Keratinocyte (primary cell): ENCODE results near the gene RHBDD1. TPM values are rescaled to one million over a fixed set of nuclear protein-coding genes. Genes with fewer than 3 reads are reported as not detected.

Experiments
- DNase-seq: peaks from one replicate; pipeline ENCODE4 v3.0.0-alpha.2; 2011; ENCODE audit warnings: low read depth, missing footprints, low spot score
- FAIRE-seq: peaks from 2 replicates; lab custom pipeline; 2011; peaks lifted over from hg19 to GRCh38; lab: Jason Lieb, UNC
- H2AFZ ChIP-seq: 2 replicates; pipeline ENCODE4 v1.6.0; 2012; ENCODE audit warnings: low read length, control low read depth, inconsistent platforms; ENCODE audit not compliant: control insufficient read depth
- H3K27ac ChIP-seq: 2 replicates; pipeline ENCODE4 v1.5.1; 2011; ENCODE audit warnings: low read length; ENCODE audit not compliant: control insufficient read depth, insufficient read depth
- H3K27me3 ChIP-seq: 3 replicates; pipeline ENCODE4 v1.6.0; 2011; ENCODE audit warnings: low read length; ENCODE audit not compliant: control insufficient read depth, insufficient read depth; ENCODE audit errors: extremely low read depth
- H3K36me3 ChIP-seq, 2 experiments: 2 replicates in 1 of 2; 3 replicates in 1 of 2; pipeline ENCODE4 v1.5.1; 2011; ENCODE audit warnings: low read length in 2 of 2, mild to moderate bottlenecking in 1 of 2; ENCODE audit not compliant: control insufficient read depth in 2 of 2, insufficient read depth in 2 of 2; ENCODE audit errors: extremely low read depth in 1 of 2
- H3K4me1 ChIP-seq: 3 replicates; pipeline ENCODE4 v1.5.1; 2011; ENCODE audit warnings: low read length; ENCODE audit not compliant: control insufficient read depth, insufficient read depth; ENCODE audit errors: extremely low read depth
- H3K4me2 ChIP-seq: 3 replicates; pipeline ENCODE4 v1.6.0; 2011; ENCODE audit warnings: low read depth, low read length; ENCODE audit not compliant: control insufficient read depth, insufficient read depth; ENCODE audit errors: extremely low read depth
- H3K4me3 ChIP-seq, 3 experiments: fragments of 200-600 bp in 1 of 3; sonication (generic) in 1 of 3; 2 replicates in 2 of 3; 3 replicates in 1 of 3; pipeline ENCODE4 v1.5.1; 2011 to 2016; ENCODE audit warnings: low read length in 3 of 3, mild to moderate bottlenecking in 3 of 3, control low read depth in 2 of 3, inconsistent platforms in 1 of 3, low read depth in 1 of 3, mixed read lengths in 1 of 3, mixed run types in 1 of 3, moderate library complexity in 1 of 3; ENCODE audit not compliant: control insufficient read depth in 2 of 3, insufficient read depth in 2 of 3; ENCODE audit errors: extremely low read depth in 1 of 3
- H3K79me2 ChIP-seq: 2 replicates; pipeline ENCODE4 v1.6.0; 2012; ENCODE audit warnings: low read length; ENCODE audit not compliant: control insufficient read depth, insufficient read depth
- H3K9ac ChIP-seq: 3 replicates; pipeline ENCODE4 v1.6.0; 2011; ENCODE audit warnings: low read length; ENCODE audit not compliant: control insufficient read depth, insufficient read depth; ENCODE audit errors: extremely low read depth
- H3K9me1 ChIP-seq: 3 replicates; pipeline ENCODE4 v1.6.0; 2011; ENCODE audit warnings: low read length; ENCODE audit not compliant: control insufficient read depth, insufficient read depth; ENCODE audit errors: extremely low read depth
- H3K9me3 ChIP-seq: 2 replicates; pipeline ENCODE4 v1.5.1; 2012; ENCODE audit warnings: low read depth, low read length; ENCODE audit not compliant: control insufficient read depth
- H4K20me1 ChIP-seq: 3 replicates; pipeline ENCODE4 v1.6.0; 2011; ENCODE audit warnings: low read length; ENCODE audit not compliant: control insufficient read depth, insufficient read depth; ENCODE audit errors: extremely low read depth
- CTCF ChIP-seq, 3 experiments: IDR thresholded peaks in 1 of 3; conservative IDR thresholded peaks in 1 of 3; optimal IDR thresholded peaks in 1 of 3; 2 replicates in 2 of 3; 3 replicates in 1 of 3; pipeline versions ENCODE3 to v1.5.1; 2011; ENCODE audit warnings: low read length in 3 of 3, mild to moderate bottlenecking in 3 of 3, moderate library complexity in 2 of 3, control low read depth in 1 of 3, inconsistent platforms in 1 of 3; ENCODE audit not compliant: insufficient read depth in 2 of 3; ENCODE audit errors: extremely low read depth in 1 of 3
- EZH2 ChIP-seq: IDR thresholded peaks from one replicate; pipeline ENCODE4 v1.6.1; 2012; ENCODE audit warnings: inconsistent platforms, mild to moderate bottlenecking, low read length, moderate library complexity
- dilution Hi-C: fragments of 300-500 bp; cut with MboI; formaldehyde crosslinking; loops from one replicate; pipeline ENCODE4 v1.7.0; 2020; ENCODE audit warnings: low sequenced_read_pairs; ENCODE audit not compliant: extremely low pct_ligation_motif_present
- polyA plus RNA-seq, 5 experiments: library from polyadenylated mRNA; depleted of rRNA in 3 of 5; stranded (reverse) in 3 of 5; stranded (forward) in 1 of 5; unstranded in 1 of 5; fragments of >200 nt; gene quantifications; 1 replicate in 1 of 5; 2 replicates in 3 of 5; 3 replicates in 1 of 5; pipeline versions ENCODE4 v1.2.1 to v1.2.3, GENCODE V29; 2011 to 2012; ENCODE audit warnings: missing spikeins in 2 of 5, low read depth in 1 of 5, low replicate concordance in 1 of 5

RHBDD1 gene
- polyA plus RNA-seq, 1 donor (not counting 4 experiments of a cell fraction or from before 2014, with no cell fraction given) = 27.8 TPM

- no peak overlapping the region for H3K27ac ChIP-seq
- no peak overlapping the region for H3K4me2 ChIP-seq
- no peaks in the 10 kb centered on the region for H3K9me3 ChIP-seq
- no peaks in the 10 kb centered on the region for H4K20me1 ChIP-seq
- peaks cover 2% of the 10 kb centered on the region for H3K79me2 ChIP-seq
- no peak overlapping the region for H2AFZ ChIP-seq
- no peak for FAIRE-seq
- H3K36me3 ChIP-seq = no peaks in the 10 kb centered on the region
- no peak for DNase-seq
- no peak overlapping the region for H3K4me3 ChIP-seq
- dilution Hi-C loops = no loop called here
- no peaks in the 10 kb centered on the region for H3K9me1 ChIP-seq
- H3K9ac ChIP-seq = no peak overlapping the region
- H3K27me3 ChIP-seq = no peaks in the 10 kb centered on the region
- H3K4me1 ChIP-seq = no peaks in the 10 kb centered on the region
- TF ChIP-seq EZH2 (no peak), CTCF (optimal IDR thresholded peaks at IDR 0.05 in 1 of 3, IDR thresholded peaks at IDR 0.05 in 1 of 3, conservative IDR thresholded peaks at IDR 0.05 in 1 of 3; ENCODE audit: extremely low read depth in 1 of 3, insufficient read depth in 2 of 3, low read length in 3 of 3) (no peak)
Measured at GRCh38 chr2:226829721-226830631, 5.9 kb upstream of the RHBDD1 start.

- Histone ChIP-seq H3K9ac (no peak overlapping the region), H3K27me3 (no peaks in the 10 kb centered on the region), H3K4me3 (no peak overlapping the region), H2AFZ (no peak overlapping the region), H3K4me2 (no peak overlapping the region), H3K27ac (no peak overlapping the region), H3K79me2 (peaks cover 5% of the 10 kb centered on the region), H4K20me1 (no peaks in the 10 kb centered on the region), H3K4me1 (peaks cover 2% of the 10 kb centered on the region), H3K9me1 (no peaks in the 10 kb centered on the region), H3K36me3 (no peaks in the 10 kb centered on the region), H3K9me3 (no peaks in the 10 kb centered on the region)
- TF ChIP-seq EZH2 = no peak
- TF ChIP-seq CTCF (optimal IDR thresholded peaks at IDR 0.05 in 1 of 3, IDR thresholded peaks at IDR 0.05 in 1 of 3, conservative IDR thresholded peaks at IDR 0.05 in 1 of 3; ENCODE audit: extremely low read depth in 1 of 3, insufficient read depth in 2 of 3, low read length in 3 of 3) = no peak
- no peak for DNase-seq
- dilution Hi-C loops = no loop called here
- no peak for FAIRE-seq
Measured at GRCh38 chr2:226831266-226831665, 4.6 kb upstream of the RHBDD1 start.
